HCT116 (cell line): ENCODE results near the gene CLEC4C.

Source experiments
- CTCF ChIP-seq, 3 experiments: fragments of 200-600 bp in 1 of 3; sonication (generic) in 1 of 3; IDR thresholded peaks in 2 of 3; conservative IDR thresholded peaks in 1 of 3; 2 replicates each; pipeline ENCODE4 v1.5.1; 2012 to 2017; ENCODE audit warnings: low read depth in 2 of 3, low read length in 2 of 3, antibody characterized with exemption in 1 of 3, borderline replicate concordance in 1 of 3, control low read depth in 1 of 3, mild to moderate bottlenecking in 1 of 3, mixed read lengths in 1 of 3, mixed run types in 1 of 3, moderate library complexity in 1 of 3; ENCODE audit not compliant: insufficient read depth in 1 of 3
- EGR1 ChIP-seq: IDR thresholded peaks from 2 replicates; pipeline ENCODE4 v1.6.1; 2012; ENCODE audit warnings: low read depth
- EZH2 ChIP-seq: fragments of 200-600 bp; sonication (generic); IDR thresholded peaks from 2 replicates; pipeline ENCODE4 v1.6.1; 2017; ENCODE audit warnings: antibody characterized with exemption, mixed run types
- EZH2phosphoT487 ChIP-seq: fragments of 200-600 bp; IDR thresholded peaks from 2 replicates; pipeline ENCODE4 v1.6.1; 2018; ENCODE audit warnings: antibody characterized with exemption, borderline replicate concordance
- POLR2A ChIP-seq: IDR thresholded peaks from 2 replicates; pipeline ENCODE4 v1.7.0; 2011; ENCODE audit warnings: borderline replicate concordance; ENCODE audit not compliant: insufficient read depth, insufficient read length; ENCODE audit errors: extremely low read depth
- RAD21 ChIP-seq: IDR thresholded peaks from 2 replicates; pipeline ENCODE4 v1.6.1; 2012; ENCODE audit warnings: low read depth, mild to moderate bottlenecking
- SIN3A ChIP-seq: IDR thresholded peaks from 2 replicates; pipeline ENCODE4 v1.6.1; 2012; ENCODE audit warnings: low read depth
- SRF ChIP-seq: IDR thresholded peaks from 2 replicates; pipeline ENCODE4 v1.6.1; 2012; ENCODE audit warnings: low read depth
- YY1 ChIP-seq: IDR thresholded peaks from 2 replicates; pipeline ENCODE4 v1.6.1; 2011; ENCODE audit warnings: low read length, low read depth, moderate library complexity, mild to moderate bottlenecking; ENCODE audit not compliant: insufficient replicate concordance; ENCODE audit errors: extremely low read depth
- TF ChIP-seq, protein P1 (sequence below): IDR thresholded peaks from 2 replicates; pipeline ENCODE4 v1.6.1; 2012; ENCODE audit warnings: low read depth
- TF ChIP-seq, protein P2 (sequence below): IDR thresholded peaks from 2 replicates; pipeline ENCODE4 v1.6.1; 2011; ENCODE audit warnings: mild to moderate bottlenecking, low read length, moderate library complexity; ENCODE audit not compliant: insufficient replicate concordance; ENCODE audit errors: extremely low read depth
- TF ChIP-seq, protein P3 (sequence below): IDR thresholded peaks from 2 replicates; pipeline ENCODE4 v1.6.1; 2012
- TF ChIP-seq, protein P4 (sequence below): IDR thresholded peaks from 2 replicates; pipeline ENCODE4 v1.6.1; 2012

- TF ChIP-seq, protein P1, sequence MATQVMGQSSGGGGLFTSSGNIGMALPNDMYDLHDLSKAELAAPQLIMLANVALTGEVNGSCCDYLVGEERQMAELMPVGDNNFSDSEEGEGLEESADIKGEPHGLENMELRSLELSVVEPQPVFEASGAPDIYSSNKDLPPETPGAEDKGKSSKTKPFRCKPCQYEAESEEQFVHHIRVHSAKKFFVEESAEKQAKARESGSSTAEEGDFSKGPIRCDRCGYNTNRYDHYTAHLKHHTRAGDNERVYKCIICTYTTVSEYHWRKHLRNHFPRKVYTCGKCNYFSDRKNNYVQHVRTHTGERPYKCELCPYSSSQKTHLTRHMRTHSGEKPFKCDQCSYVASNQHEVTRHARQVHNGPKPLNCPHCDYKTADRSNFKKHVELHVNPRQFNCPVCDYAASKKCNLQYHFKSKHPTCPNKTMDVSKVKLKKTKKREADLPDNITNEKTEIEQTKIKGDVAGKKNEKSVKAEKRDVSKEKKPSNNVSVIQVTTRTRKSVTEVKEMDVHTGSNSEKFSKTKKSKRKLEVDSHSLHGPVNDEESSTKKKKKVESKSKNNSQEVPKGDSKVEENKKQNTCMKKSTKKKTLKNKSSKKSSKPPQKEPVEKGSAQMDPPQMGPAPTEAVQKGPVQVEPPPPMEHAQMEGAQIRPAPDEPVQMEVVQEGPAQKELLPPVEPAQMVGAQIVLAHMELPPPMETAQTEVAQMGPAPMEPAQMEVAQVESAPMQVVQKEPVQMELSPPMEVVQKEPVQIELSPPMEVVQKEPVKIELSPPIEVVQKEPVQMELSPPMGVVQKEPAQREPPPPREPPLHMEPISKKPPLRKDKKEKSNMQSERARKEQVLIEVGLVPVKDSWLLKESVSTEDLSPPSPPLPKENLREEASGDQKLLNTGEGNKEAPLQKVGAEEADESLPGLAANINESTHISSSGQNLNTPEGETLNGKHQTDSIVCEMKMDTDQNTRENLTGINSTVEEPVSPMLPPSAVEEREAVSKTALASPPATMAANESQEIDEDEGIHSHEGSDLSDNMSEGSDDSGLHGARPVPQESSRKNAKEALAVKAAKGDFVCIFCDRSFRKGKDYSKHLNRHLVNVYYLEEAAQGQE: no peak
- TF ChIP-seq CTCF (IDR thresholded peaks at IDR 0.05 in 2 of 3, conservative IDR thresholded peaks at IDR 0.05 in 1 of 3; ENCODE audit: borderline replicate concordance in 1 of 3, insufficient read depth in 1 of 3, low read depth in 2 of 3, low read length in 2 of 3) (no peak), RAD21 (no peak), POLR2A (no peak), EZH2phosphoT487 (no peak), YY1 (no peak), SIN3A (no peak), SRF (no peak), EGR1 (no peak), EZH2 (no peak)
- TF ChIP-seq, protein P2, sequence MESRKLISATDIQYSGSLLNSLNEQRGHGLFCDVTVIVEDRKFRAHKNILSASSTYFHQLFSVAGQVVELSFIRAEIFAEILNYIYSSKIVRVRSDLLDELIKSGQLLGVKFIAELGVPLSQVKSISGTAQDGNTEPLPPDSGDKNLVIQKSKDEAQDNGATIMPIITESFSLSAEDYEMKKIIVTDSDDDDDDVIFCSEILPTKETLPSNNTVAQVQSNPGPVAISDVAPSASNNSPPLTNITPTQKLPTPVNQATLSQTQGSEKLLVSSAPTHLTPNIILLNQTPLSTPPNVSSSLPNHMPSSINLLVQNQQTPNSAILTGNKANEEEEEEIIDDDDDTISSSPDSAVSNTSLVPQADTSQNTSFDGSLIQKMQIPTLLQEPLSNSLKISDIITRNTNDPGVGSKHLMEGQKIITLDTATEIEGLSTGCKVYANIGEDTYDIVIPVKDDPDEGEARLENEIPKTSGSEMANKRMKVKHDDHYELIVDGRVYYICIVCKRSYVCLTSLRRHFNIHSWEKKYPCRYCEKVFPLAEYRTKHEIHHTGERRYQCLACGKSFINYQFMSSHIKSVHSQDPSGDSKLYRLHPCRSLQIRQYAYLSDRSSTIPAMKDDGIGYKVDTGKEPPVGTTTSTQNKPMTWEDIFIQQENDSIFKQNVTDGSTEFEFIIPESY: no peak
- TF ChIP-seq, protein P3, sequence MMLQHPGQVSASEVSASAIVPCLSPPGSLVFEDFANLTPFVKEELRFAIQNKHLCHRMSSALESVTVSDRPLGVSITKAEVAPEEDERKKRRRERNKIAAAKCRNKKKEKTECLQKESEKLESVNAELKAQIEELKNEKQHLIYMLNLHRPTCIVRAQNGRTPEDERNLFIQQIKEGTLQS: no peak
- TF ChIP-seq, protein P4, sequence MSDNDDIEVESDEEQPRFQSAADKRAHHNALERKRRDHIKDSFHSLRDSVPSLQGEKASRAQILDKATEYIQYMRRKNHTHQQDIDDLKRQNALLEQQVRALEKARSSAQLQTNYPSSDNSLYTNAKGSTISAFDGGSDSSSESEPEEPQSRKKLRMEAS: no peak
Observed at GRCh38 chr12:7732993-7733392, 14.2 kb downstream of the CLEC4C start.
